ENCODE measurements around the gene KCNA5.

KCNA5 gene

GRCh38 chr12:5017638-5018348 is 25.9 kb upstream of the KCNA5 start:
- H3K27ac Mint-ChIP-seq: no peak overlapping the region
- no peak overlapping the region for H3K4me3 Mint-ChIP-seq
- H3K27me3 Mint-ChIP-seq: peaks cover 7% of the 10 kb centered on the region
- no peaks in the 10 kb centered on the region for H3K36me3 Mint-ChIP-seq (ENCODE audit: low read depth)
- H3K4me1 Mint-ChIP-seq (ENCODE audit: low read depth): no peaks in the 10 kb centered on the region
- no peaks in the 10 kb centered on the region for H3K9me3 Mint-ChIP-seq

DNA sequence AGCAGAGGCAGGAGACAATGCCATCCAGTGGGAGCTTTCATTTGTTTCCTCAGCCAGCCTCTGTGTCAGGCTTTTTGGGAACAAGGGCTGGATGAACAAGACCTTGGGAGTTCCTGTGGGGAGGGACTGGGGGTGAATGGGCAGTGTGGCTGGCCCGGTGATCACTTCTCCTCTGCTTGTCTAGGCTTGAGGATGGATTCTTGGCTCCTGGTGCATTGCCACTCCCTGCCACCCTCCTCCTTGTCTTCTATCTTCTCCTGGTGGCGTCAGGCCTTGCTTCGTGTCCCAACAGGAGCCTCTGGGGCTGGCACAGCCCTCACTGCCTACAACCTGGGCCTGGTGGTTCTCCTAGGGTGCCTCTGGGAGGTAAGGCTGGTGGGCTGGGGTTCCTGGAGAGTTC is 25.0 kb upstream of the KCNA5 start:
- Mint-ChIP-seq H3K27ac (no peak overlapping the region), H3K36me3 (ENCODE audit: low read depth) (no peaks in the 10 kb centered on the region), H3K9me3 (no peaks in the 10 kb centered on the region), H3K4me1 (ENCODE audit: low read depth) (no peaks in the 10 kb centered on the region), H3K4me3 (no peak overlapping the region), H3K27me3 (peaks cover 3% of the 10 kb centered on the region)

GRCh38 chr12:5022025-5022424 is 21.7 kb upstream of the KCNA5 start:
- Mint-ChIP-seq H3K4me3 (no peak overlapping the region), H3K9me3 (no peaks in the 10 kb centered on the region), H3K4me1 (ENCODE audit: low read depth) (no peaks in the 10 kb centered on the region), H3K27ac (no peak overlapping the region), H3K27me3 (peaks cover 3% of the 10 kb centered on the region), H3K36me3 (ENCODE audit: low read depth) (no peaks in the 10 kb centered on the region)

- peaks cover 3% of the 10 kb centered on the region for H3K27me3 Mint-ChIP-seq
- no peaks in the 10 kb centered on the region for H3K9me3 Mint-ChIP-seq
- H3K27ac Mint-ChIP-seq: no peak overlapping the region
- H3K36me3 Mint-ChIP-seq (ENCODE audit: low read depth): no peaks in the 10 kb centered on the region
- no peaks in the 10 kb centered on the region for H3K4me1 Mint-ChIP-seq (ENCODE audit: low read depth)
- H3K4me3 Mint-ChIP-seq: no peak overlapping the region
Measured at GRCh38 chr12:5022465-5023061, 21.1 kb upstream of the KCNA5 start.

DNA sequence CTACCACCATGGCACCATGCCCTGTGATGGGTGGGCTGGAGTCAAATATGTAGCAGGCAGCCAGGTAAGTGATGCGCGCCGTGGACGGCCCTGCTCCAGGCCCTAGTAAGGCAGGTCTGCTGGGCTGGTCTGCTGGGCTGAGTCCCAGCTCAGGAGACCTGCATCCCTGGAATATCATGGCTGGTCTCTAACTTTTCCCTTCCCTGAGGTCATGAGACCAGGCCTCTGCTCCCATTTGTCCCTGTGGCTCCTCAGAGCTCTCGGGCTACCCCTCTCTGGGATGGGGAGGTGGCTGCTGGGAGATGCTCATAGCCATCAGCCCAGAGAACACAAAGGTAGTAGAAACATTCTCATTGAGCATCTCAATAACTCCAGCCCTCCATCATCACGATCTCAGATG is 19.8 kb upstream of the KCNA5 start:
- no peaks in the 10 kb centered on the region for H3K9me3 Mint-ChIP-seq
- H3K4me3 Mint-ChIP-seq: no peak overlapping the region
- no peaks in the 10 kb centered on the region for H3K36me3 Mint-ChIP-seq (ENCODE audit: low read depth)
- peaks cover 3% of the 10 kb centered on the region for H3K27me3 Mint-ChIP-seq
- no peak overlapping the region for H3K27ac Mint-ChIP-seq
- H3K4me1 Mint-ChIP-seq (ENCODE audit: low read depth): no peaks in the 10 kb centered on the region

DNA sequence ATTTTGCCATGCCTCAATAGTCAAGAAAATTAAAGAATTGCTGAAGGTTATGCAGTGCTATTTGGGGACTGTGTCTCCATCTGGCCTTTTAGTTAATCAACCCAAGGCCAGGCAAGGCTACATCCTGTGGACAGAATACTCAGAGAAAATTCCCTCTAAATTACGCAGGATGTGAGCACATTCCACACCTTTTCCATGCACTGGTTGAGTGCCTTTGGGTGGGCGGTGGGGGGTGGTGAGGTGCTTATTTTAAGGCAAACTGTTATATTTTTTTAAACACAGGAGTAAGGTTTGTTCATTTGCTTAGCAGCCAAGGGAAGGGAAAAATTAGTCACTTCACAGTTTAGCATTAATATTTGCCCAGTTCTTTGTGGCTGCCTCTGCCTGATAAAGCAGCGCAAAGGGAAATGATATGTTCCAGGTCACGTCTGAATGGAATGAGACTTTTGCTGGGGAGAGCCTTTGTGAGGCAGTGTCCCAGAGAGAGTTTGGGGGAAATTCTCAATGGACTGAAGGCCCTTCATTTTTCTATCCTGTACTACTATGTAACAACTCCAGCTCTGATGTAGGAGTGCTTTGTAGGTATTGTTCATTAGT is 17.2 kb upstream of the KCNA5 start:
- H3K4me3 Mint-ChIP-seq: no peak overlapping the region
- H3K4me1 Mint-ChIP-seq (ENCODE audit: low read depth): no peaks in the 10 kb centered on the region
- no peaks in the 10 kb centered on the region for H3K9me3 Mint-ChIP-seq
- H3K27ac Mint-ChIP-seq: no peak overlapping the region
- no peaks in the 10 kb centered on the region for H3K36me3 Mint-ChIP-seq (ENCODE audit: low read depth)
- peaks cover 2% of the 10 kb centered on the region for H3K27me3 Mint-ChIP-seq

GRCh38 chr12:5027046-5027821 is 16.4 kb upstream of the KCNA5 start:
- H3K27me3 Mint-ChIP-seq: no peaks in the 10 kb centered on the region
- H3K36me3 Mint-ChIP-seq (ENCODE audit: low read depth): no peaks in the 10 kb centered on the region
- H3K9me3 Mint-ChIP-seq: no peaks in the 10 kb centered on the region
- H3K4me1 Mint-ChIP-seq (ENCODE audit: low read depth): no peaks in the 10 kb centered on the region
- no peak overlapping the region for H3K4me3 Mint-ChIP-seq
- H3K27ac Mint-ChIP-seq: no peak overlapping the region

GRCh38 chr12:5030066-5030465 is 13.6 kb upstream of the KCNA5 start:
- Mint-ChIP-seq H3K27ac (no peak overlapping the region), H3K4me1 (ENCODE audit: low read depth) (no peaks in the 10 kb centered on the region), H3K36me3 (ENCODE audit: low read depth) (no peaks in the 10 kb centered on the region), H3K9me3 (no peaks in the 10 kb centered on the region), H3K27me3 (no peaks in the 10 kb centered on the region), H3K4me3 (no peak overlapping the region)

DNA sequence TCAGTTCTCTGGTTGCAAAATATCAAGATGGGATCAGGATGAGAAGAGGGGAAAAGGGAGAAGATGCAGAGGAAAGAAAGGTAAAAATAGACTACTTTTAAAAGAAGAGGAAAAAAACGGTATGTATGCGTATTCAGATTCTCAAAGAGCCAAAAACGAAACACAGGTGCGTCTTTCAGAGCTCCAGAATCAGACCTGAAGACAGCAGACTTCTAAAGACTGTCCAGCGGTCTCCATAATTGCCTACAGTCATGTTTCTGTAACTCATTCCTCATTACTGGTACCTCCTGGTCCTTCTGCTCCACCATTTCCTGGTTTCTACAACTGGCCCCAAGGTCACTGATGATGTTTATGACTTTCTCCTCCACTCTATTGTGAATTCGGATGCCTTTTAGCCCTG is 12.4 kb upstream of the KCNA5 start:
- Mint-ChIP-seq H3K4me1 (ENCODE audit: low read depth) (no peaks in the 10 kb centered on the region), H3K27ac (no peak overlapping the region), H3K9me3 (no peaks in the 10 kb centered on the region), H3K27me3 (no peaks in the 10 kb centered on the region), H3K36me3 (ENCODE audit: low read depth) (no peaks in the 10 kb centered on the region), H3K4me3 (no peak overlapping the region)

GRCh38 chr12:5031958-5032357 is 11.7 kb upstream of the KCNA5 start:
- Mint-ChIP-seq H3K27ac (no peak overlapping the region), H3K4me1 (ENCODE audit: low read depth) (no peaks in the 10 kb centered on the region), H3K27me3 (peaks cover 4% of the 10 kb centered on the region), H3K4me3 (no peak overlapping the region), H3K36me3 (ENCODE audit: low read depth) (no peaks in the 10 kb centered on the region), H3K9me3 (no peaks in the 10 kb centered on the region)

DNA sequence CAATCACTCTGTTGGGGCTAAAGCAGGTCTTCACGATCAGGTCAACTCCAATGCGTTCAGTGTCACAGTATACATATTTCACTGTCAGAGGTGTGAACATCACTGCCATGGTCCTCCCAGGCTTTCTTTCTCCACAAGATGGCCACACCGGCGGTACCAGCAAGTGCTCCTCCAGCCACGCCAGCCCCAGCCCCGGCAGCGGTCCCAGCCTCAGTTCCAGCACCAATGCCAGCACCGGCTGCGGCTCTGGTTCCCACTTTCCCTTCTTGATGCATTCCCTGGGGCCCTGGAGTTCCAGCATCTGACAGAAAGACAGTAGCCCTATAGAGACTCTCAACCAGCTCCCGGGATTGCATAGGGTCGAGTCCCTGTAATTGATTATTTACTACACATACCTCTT is 10.9 kb upstream of the KCNA5 start:
- Mint-ChIP-seq H3K27ac (no peak overlapping the region), H3K9me3 (no peaks in the 10 kb centered on the region), H3K4me3 (no peak overlapping the region), H3K36me3 (ENCODE audit: low read depth) (no peaks in the 10 kb centered on the region), H3K4me1 (ENCODE audit: low read depth) (no peaks in the 10 kb centered on the region), H3K27me3 (peaks cover 4% of the 10 kb centered on the region)

DNA sequence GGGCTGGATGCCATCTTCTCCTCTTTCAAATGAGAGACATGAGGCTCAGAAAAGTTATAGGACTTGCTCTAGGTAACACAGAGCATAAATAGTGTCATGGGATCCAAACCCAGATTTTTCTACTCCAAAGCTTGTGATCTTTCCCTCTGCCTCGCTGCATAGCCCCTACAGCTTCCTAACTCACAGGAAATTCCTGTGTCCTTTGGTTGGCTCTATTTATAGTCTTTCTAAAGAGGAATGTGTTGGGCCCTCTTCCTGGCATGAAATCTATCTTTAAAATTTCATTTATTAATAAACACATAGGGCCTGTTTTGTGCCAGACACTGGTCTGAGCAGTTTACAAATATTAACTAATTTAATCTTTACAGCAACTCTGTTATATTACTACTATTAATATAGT is 9.8 kb upstream of the KCNA5 start:
- Mint-ChIP-seq H3K27me3 (peaks cover 8% of the 10 kb centered on the region), H3K27ac (no peak overlapping the region), H3K9me3 (no peaks in the 10 kb centered on the region), H3K4me3 (no peak overlapping the region), H3K4me1 (ENCODE audit: low read depth) (no peaks in the 10 kb centered on the region), H3K36me3 (ENCODE audit: low read depth) (no peaks in the 10 kb centered on the region)

DNA sequence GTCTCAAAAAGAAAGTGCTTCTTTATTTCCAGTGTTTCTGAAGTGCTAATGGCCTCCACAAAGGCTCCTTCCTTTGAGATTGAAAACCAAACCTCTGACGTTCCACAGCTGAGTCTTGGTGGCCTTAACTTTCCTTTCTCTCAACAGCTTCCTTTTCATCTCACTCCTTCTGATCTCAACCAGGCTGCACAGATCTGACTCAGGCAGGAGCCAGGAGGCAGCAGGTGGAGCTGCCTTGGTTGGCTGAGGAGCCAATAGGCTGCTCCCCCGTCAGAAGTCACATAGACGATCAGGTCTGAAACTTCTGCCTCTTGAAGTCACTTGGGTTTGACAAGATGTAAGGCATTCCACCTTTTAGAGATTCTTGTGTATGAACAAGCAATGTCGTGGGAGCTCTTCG is 9.1 kb upstream of the KCNA5 start:
- Mint-ChIP-seq H3K4me3 (no peak overlapping the region), H3K27ac (no peak overlapping the region), H3K4me1 (ENCODE audit: low read depth) (no peaks in the 10 kb centered on the region), H3K9me3 (no peaks in the 10 kb centered on the region), H3K36me3 (ENCODE audit: low read depth) (no peaks in the 10 kb centered on the region), H3K27me3 (peaks cover 16% of the 10 kb centered on the region)

GRCh38 chr12:5035618-5036017 is 8.1 kb upstream of the KCNA5 start:
- H3K27me3 Mint-ChIP-seq: peaks cover 22% of the 10 kb centered on the region

GRCh38 chr12:5036031-5036430 is 7.6 kb upstream of the KCNA5 start:
- no peak overlapping the region for H3K27ac Mint-ChIP-seq
- H3K27me3 Mint-ChIP-seq: peaks cover 25% of the 10 kb centered on the region
- H3K36me3 Mint-ChIP-seq (ENCODE audit: low read depth): no peaks in the 10 kb centered on the region
- H3K4me1 Mint-ChIP-seq (ENCODE audit: low read depth): no peaks in the 10 kb centered on the region
- H3K9me3 Mint-ChIP-seq: no peaks in the 10 kb centered on the region
- no peak overlapping the region for H3K4me3 Mint-ChIP-seq

More at GRCh38 chr12:5035618-5036017, 8.1 kb upstream of the KCNA5 start:
- no peak overlapping the region for H3K27ac Mint-ChIP-seq
- no peaks in the 10 kb centered on the region for H3K4me1 Mint-ChIP-seq (ENCODE audit: low read depth)
- H3K36me3 Mint-ChIP-seq (ENCODE audit: low read depth): no peaks in the 10 kb centered on the region
- H3K9me3 Mint-ChIP-seq: no peaks in the 10 kb centered on the region
- no peak overlapping the region for H3K4me3 Mint-ChIP-seq
